Stimulated activated naive CD4-positive, alpha-beta T cell (primary cell): ENCODE results near the gene ALLC.
"Not testable (repeated sequence)": the region's sequence is repeated elsewhere in the genome, so short reads cannot be mapped to it uniquely, and the experiment has no call there.

Source experiments
- DNase-seq, 6 experiments: peaks; one replicate each; lab custom pipeline; 2025; lab: John Stamatoyannopoulos, UW

ALLC gene

DNA sequence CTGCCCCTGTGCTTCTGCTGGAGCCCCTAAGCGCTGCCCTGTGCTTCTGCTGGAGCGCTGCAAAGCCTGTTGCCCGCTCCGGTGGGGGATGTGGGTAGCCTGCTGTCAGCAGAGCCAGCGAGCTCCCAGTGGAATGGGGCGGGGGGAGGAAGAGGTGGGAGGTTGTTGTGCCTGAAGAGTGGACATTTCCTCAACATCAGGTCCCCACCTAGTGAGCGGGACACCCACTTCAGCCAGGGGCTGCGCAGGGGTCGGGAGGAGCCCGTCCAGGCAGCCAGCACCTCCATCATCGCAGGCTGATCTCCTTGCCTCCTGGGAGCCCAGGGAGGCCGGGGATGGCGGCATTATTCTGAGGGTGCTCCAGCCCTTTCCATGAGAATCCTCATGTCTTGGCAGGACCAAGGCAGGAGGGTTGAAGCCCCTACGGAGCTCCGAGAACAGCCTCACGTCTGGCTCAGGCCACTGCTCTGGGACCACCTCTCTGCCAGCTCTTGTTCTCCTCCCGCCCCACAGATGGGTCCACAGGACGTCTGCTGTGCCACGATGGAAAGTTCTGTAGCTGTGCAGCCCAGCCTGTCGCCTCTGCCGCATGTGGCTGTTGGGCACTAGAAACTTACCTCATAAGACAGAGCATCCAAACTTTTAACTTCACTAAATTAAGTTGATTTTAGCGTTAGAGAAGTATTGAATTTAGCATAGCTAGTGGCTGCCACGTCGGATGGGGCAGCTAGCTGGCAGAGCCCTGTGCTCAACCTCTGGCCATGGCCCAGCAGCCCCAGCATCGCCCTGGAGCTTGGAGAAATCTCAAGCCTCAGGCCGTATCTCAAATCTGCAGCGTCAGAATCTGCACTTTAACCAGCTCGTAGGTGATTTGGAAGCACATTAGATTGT is 1.9 kb upstream of the ALLC start:
- no peak for DNase-seq

DNA sequence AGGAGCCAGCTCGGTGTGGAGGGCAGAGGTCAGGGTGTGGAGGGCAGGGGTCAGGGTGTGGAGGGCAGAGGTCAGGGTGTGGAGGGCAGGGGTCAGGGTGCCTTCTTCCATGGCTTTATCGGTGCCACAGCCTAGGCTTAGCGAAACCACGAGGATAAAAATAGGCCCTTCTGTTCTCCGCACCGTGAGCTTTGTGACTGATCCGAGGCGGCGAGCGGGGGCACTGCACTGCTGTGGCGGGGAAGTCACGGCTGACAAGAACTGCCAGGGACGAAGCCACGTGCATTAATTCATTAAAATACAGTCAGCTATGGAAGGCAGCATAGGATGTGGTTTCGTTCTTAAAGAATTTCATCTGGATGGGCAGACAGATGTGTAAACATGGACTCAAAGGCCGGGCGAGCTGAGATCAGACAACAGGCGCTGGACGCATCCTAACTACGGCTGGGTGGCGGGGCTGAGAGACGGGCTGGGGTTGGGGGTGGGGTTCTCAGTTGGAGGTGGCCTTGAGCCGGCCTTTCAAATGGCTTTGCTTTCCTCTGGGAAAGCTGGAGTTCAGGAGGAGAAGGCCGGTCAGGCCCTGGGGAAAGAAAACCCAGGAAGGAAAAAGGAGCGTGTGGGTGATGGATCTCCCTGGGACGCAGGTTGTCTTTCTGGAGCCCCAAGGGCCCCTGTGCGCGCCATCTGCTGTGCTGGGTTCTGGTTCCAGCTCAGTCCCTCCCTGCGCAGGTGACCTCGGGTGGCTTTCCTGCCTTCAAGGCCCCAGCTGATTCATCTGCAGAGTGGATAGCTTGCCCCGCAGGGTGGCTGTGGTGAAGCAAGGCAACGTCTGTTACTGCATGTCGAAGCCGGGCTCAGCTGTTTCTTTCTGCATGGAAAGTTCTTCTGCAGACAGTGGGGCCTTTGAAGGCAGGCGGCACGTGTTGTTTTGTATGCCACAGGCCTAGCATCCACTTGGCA is 958 bp upstream of the ALLC start:
- no peak for DNase-seq

DNA sequence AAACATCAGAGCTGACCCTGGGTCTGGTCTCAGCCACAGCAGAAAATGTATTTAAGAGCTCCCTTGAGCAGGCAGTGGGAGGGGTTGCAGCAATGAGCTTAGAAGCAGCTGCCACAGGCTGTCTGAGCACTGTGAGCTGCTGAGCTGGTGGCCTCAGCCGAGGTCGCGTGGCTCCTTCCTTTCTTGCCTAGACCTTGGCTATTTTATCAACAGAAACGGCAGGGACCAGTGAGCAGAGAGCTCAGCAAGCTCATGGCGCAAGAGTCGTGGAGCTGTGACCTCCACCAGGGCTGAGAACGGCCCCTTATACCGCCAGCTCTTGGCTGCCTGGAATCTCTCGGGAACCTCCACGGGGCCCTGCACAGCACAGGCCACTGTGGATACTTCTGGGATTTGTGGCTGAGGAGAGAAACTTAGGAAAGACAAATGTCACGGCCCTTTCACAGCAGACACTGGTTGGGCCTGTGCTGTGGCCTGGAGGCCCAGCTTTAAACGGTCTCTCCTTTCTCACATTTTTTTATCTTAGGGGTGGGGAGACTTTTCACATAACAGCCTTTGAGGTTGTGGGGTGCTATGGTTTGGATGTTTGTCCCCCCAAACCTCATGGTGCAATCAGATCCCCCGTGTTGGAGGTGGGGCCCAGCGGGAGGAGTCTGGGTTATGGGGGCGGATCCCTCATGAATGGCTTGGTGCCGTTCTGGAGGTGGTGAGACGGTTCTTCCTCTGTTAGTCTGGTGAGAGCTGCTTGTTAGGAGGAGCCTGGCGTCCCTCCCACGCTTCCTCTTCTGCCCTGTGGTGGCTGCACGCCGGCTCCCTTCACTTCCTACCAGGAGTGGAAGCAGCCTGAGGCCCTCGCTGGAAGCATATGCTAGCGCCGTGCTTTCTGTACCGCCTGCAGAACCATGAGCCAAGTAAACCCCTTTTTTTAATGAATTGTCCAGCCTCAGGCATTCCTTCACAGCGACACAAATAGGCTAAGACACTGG is 1.7 kb downstream of the ALLC start:
- DNase-seq, result no peak

GRCh38 chr2:3660640-3661039 is 2.6 kb downstream of the ALLC start:
- DNase-seq, result not testable (repeated sequence)

DNA sequence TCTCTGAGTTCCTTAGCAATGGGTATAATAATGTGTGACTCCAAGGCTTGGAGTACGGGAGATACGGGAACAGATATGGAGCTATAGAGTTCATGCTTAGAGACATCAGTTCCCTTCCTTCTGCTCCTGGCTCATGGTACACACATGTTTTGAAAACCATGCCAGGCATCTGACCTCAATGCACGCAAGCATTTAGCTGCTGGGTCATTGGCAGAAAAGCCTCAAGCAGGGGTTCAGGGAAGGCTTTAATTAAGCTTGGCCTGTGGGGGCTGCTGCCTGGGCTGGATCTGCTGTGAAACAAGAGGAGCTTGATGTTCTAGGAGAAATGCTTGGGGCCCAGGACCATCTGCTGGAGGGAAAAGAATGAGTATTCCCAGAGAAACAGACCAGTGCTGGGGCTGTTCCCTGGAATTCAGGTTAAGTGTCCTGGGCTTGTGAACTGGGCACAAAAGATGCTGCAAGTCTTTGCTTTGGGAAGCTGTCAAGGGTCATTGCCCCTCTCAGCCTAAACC is 3.2 kb downstream of the ALLC start:
- DNase-seq, result no peak

DNA sequence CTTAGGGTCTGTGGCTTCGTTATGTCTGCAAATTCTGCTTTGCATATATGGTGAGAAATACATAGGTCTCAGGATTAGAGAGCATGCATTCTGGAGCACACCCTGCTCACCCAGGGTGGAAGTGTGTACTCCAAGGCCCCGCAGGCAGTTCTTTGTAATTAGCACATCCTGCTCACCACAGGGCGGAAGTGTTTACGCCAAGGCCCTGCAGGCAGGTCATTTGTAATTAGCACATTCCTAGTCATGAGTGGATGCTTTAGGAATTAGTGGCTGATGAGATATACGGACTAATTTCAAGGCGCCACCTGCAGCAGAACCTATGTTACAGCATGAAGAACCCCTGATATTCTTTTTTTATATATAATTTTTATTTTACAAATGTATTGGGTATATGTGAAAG is 4.2 kb downstream of the ALLC start:
- DNase-seq, result no peak

GRCh38 chr2:3664118-3664517 is 6.1 kb downstream of the ALLC start:
- no peak for DNase-seq

DNA sequence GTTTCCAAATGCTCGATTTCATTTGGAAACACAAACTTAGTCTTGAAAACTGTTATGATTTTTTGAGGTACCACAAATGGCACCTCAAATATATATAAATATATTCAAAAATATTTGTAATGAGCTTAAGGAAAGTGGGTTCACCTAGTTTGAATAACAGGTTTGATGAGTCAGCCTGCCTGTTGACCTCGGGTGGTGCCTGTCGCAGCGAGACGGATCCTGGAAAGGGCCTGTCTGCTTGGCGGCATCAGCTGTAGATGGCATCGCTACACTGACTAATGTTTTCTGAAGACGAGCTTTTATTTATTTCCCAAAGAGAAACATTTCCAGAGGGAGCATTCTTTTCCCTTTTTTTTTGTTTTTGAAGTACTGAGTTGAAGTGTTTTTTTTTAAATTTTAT is 6.9 kb downstream of the ALLC start:
- DNase-seq, result no peak

DNA sequence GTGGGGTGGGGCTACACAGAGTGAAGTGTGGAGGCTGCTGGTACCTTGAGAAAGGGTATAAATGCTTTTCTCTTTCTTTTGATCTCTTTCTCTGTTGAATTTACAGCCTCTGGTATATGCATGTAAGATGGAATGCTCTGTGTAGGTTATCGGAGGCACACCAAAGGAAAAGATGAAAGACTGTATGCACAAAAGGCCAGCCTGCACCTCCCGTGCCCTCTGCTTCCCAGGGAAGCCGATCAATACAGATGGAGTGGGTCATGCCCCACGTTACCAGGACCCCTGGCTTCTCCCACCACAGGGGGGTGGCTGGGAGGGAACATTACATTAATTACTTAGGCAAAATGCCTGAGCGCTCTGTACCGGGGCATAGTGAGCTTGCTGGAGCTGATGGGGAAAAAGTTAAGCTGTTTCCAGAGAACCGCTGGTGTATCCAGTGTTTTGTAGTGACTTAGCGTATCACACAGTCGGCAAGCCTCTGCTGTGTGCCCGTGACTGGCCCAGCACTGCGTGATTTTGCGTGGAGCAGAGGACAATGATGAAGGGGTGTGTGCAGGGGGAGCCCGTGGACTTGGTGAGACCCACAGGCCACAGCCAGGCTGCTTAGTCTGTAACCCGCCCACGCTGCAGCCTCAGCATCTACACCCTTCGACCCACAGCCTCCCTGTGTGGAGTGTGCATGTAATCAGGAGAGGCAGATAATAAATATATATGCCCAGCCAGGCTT is 8.0 kb downstream of the ALLC start:
- no peak for DNase-seq

DNA sequence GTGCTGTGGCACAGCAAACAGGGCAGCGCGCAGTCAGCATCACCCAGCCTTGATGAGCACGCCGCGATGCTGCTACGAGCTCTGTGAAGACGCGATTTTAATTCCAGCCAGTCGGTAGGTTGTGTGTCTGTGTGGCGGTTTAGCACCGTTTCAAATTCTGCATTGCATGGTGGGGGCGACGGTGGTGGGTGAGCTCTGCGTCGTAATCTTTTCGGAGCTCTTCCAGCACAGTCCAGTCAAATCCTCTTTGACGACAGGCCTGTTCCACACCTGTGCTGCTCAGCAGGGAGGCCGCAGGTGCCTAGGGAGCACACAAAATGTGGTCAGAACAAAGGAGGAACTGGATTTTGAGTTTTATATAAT is 8.6 kb downstream of the ALLC start:
- DNase-seq, result no peak

DNA sequence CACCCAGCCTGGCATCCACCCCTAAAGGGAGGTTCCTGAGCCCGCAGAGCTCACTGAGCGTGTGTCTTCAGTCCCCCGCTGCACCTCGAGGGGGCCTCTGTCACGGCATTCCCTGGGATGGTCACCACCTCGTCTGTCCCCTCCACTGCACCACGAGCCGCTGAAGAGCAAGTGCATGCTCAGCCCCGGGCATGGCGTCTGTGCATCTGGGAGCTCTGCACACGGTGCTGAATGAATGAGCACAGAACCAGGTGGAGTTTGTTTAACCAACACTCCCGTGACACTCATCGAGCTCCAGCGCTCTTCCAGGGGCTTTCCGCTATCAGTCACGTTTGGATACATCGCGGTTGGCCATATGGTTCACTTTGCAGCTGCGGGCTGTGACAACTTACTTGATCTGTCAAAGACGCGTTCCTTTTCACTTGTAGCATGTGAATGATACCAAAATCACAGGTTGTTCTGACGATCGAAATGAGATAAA is 9.2 kb downstream of the ALLC start:
- no peak for DNase-seq

GRCh38 chr2:3669656-3670055 is 11.7 kb downstream of the ALLC start:
- DNase-seq, result no peak

- DNase-seq, result no peak
Measured at GRCh38 chr2:3670376-3670775, 12.4 kb downstream of the ALLC start.

DNA sequence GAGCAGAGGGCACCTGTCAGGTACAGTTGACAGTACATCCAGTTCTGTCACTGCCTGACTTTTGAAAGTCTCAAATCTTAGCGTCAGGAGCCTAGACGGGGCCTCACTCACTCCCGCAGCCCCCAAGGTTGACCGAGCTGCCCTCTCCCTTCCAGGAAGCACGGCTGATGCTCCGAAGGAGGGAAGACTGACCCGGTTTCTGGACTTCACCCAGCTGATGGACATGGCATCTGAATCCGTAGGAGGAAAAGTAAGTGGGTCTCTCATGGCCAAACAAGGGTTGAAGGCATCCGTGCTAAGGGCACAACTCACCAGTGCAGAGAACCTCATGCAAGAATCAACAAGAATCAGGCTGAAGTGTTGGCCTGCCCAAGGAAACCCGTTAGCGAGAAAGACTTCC is 12.9 kb downstream of the ALLC start:
- no peak for DNase-seq

DNA sequence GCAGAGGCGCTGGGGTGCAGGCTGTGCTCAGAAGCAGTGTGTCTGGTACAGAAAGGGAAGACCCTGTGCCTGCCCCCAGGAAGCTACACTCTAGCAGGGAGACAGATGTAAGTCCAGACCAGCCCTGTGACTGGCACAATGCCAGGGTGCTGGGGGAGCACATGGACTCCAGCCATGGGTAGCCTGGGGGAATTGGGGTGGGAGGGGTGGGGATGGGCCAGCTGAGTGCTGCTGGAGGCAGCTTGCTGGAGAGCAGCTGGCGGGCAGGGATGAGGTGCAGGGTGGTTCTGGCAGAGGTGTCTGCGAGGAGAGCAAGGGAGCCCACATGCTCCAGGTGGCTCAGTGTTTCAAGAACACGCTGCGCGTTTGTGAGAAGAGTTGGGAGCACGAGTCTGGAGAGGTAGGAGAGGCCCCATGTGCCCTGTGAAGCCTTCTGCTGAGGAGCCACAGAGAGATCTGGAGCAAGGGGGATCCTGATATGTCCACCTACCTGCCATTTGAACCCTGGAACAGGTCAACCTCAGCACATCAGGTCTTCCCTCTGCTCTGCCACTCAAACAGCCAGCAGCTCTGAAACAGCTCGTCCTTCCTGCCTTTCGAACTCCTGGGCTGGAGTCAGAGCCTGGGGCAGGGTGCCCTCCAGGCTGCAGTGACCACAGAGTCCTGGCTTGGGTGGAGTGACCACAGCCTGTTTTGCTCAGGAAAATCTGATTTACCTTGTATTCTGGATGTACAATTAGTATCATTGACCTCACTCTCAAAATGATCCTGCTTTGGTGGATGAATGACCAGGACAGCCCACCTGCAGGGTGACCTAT is 15.1 kb downstream of the ALLC start:
- DNase-seq, result no peak

GRCh38 chr2:3674066-3674845 is 16.3 kb downstream of the ALLC start:
- no peak for DNase-seq

GRCh38 chr2:3675687-3676086 is 17.7 kb downstream of the ALLC start:
- DNase-seq, result no peak

- no peak for DNase-seq
Measured at GRCh38 chr2:3677436-3677835, 19.4 kb downstream of the ALLC start.

DNA sequence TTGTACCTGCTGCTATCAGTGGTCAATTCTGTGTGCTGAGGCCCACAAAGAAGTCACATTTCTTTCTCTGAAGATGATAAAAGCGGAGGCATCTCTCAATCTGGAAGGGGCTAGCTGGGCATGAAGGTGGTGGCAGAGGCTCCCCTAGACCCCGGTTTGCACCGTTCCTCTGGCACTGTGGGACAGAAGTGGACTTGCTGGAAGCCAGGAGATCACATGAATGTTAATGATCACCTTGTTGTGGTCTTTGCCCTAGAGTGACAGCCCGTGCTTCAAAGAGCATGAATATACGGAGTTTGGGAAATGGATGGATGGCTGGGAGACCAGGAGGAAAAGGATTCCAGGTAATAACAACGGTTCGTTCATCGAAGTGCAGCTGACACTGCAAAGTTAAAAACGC is 20.2 kb downstream of the ALLC start:
- no peak for DNase-seq
